Measurements from ENCODE around the gene SLC12A7. TPM values are rescaled to one million over a fixed set of nuclear protein-coding genes. Genes with fewer than 3 reads are reported as not detected.

Gene SLC12A7
- total RNA-seq, 4 donors from 2014 or later = 10.6 to 32.2 (median 18.1) TPM

DNA sequence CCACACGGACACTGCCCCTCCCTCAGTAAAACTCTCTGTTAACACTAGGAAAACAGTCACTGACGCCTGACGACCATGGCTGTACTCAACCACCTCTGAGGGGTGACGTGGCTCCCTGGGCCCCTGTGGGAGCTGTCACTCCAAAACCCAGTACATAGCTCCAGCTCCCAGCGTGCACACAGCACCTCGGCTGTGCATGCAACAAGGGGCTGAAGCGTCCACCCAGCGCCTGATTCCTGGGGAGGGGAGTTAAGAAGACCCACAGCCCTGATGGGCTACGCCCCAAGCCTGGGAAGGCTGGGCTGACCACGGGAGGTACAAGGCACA is 36.3 kb downstream of the SLC12A7 start:
- TF ChIP-seq POLR2A (IDR thresholded peaks at IDR 0.05) = no peak
- TF ChIP-seq, protein P1, sequence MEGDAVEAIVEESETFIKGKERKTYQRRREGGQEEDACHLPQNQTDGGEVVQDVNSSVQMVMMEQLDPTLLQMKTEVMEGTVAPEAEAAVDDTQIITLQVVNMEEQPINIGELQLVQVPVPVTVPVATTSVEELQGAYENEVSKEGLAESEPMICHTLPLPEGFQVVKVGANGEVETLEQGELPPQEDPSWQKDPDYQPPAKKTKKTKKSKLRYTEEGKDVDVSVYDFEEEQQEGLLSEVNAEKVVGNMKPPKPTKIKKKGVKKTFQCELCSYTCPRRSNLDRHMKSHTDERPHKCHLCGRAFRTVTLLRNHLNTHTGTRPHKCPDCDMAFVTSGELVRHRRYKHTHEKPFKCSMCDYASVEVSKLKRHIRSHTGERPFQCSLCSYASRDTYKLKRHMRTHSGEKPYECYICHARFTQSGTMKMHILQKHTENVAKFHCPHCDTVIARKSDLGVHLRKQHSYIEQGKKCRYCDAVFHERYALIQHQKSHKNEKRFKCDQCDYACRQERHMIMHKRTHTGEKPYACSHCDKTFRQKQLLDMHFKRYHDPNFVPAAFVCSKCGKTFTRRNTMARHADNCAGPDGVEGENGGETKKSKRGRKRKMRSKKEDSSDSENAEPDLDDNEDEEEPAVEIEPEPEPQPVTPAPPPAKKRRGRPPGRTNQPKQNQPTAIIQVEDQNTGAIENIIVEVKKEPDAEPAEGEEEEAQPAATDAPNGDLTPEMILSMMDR (IDR thresholded peaks at IDR 0.05) = no peak
- no peak for DNase-seq (ENCODE audit: low spot score in 2 of 2)
- H3K4me3 ChIP-seq (ENCODE audit: low read depth, poor library complexity, severe bottlenecking) = no peak overlapping the region

DNA sequence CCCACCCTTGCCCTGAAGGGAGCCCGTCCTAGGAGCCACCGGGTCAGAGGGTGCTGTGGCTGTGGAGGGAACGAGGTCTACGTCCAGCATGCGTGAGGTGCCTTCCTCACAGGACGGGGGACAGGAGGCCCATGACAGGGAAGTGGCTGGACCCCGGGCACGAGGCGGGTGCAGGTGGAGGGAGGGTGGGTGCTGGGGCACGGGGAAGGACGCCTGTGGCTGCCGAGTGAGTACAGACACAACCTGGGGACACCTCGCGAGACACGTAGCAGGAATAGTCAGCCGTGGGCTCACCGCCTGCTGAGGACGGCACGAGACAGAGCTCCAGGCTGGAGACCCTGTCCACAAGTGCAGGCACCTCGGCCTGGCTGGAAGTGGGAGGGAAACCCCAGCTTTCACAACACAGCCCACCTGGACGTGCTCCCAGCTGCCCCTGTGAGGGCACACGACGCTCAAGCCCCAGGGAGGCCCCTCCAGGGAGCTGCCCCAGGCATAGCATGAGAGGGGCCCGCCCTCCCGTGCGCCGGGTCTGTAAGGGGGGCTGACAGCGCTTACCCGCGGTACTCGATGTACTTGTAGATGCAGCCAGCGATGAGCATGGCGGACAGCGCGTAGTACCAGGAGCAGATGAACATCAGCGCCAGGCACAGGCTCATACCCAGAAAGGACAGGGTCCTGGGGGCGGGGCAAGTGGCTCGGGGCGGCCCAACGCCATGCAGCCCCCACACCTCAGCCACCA is 36.9 kb downstream of the SLC12A7 start:
- intact Hi-C loops (cut with DNase I; ENCODE audit: low total_unique reads) = no loop called here
- 91 to 92% methylated on average over 32 to 39 of the region's 40 CpGs for WGBS, 2 donors
- DNase-seq (ENCODE audit: low spot score in 2 of 2) = no peak
- TF ChIP-seq, protein P1 (IDR thresholded peaks at IDR 0.05) = no peak
- TF ChIP-seq POLR2A (IDR thresholded peaks at IDR 0.05) = no peak
- no peak overlapping the region for H3K4me3 ChIP-seq (ENCODE audit: low read depth, poor library complexity, severe bottlenecking)

More for the DNA sequence above, 36.3 kb downstream of the SLC12A7 start:
- 79 to 89% methylated on average over 5 to 10 of the region's 10 CpGs for WGBS, 2 donors
- intact Hi-C loops (cut with DNase I; ENCODE audit: low total_unique reads) = no loop called here

DNA sequence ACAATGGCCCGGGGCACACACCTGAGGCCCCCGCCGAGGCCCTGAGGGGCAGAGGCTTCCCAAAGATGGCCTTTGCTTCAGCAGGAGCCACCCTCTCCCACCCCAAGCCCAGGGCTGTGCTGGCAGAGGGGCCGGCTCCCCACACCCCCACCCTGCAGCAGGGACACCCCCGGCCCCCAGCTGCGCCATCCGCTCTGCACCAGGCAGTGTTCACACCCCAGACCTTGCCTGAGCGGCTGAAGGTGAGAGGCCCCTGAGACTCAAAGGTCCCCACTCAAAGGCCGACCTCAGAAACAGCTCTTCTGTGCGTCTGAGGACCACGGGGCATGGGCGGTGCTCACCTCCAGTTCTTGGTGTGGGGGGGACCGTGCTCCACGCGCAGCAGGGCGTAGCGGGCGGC is 37.6 kb downstream of the SLC12A7 start:
- no peak for DNase-seq (ENCODE audit: low spot score in 2 of 2)
- intact Hi-C loops (cut with DNase I; ENCODE audit: low total_unique reads) = no loop called here
- TF ChIP-seq POLR2A (IDR thresholded peaks at IDR 0.05) = no peak
- TF ChIP-seq, protein P1 (IDR thresholded peaks at IDR 0.05) = no peak
- no peak overlapping the region for H3K4me3 ChIP-seq (ENCODE audit: low read depth, poor library complexity, severe bottlenecking)
- WGBS, 2 donors = 90 to 96% methylated on average over 12 to 14 of the region's 18 CpGs

DNA sequence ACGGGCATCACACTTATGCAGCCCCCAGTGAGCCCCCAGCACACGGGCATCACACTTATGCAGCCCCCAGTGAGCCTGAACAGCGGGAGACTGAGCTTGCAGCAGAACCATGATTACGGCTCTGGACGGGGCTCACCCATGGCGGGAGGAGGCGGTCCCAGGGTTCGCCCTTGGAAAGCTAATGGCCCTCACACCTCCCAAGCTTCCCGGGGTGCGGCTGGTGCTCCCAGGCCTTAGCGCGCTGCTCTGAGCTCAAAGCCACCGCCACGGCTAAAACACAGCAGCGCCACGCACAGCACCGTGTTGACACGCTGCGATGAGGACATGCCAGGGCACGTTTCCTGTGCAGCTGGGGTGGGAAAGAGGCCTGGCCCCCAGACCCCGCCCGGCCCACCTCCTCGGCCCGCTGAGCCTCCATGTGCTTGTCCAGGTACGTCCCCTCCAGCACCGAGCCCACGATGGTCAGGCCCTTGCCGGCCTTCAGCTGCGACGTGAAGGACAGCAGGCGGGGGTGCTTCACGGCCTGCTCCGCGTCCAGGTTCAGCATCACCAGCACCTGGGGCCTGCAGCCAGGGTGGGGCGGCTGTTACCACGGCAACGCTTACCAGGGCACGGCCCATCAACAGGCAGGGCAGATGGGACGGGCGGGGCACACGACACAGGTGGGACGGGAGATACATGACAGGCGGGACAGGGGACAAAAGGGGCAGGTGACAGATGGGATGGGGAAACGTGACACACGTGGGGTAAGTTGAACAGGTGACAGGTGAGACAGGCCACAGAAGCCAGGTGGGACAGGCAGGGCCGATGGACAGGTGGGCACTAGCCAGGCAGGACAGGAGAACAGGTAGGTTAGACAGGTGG is 38.4 kb downstream of the SLC12A7 start:
- DNase-seq (ENCODE audit: low spot score in 2 of 2) = no peak
- no peak overlapping the region for H3K4me3 ChIP-seq (ENCODE audit: low read depth, poor library complexity, severe bottlenecking)
- intact Hi-C loops (cut with DNase I; ENCODE audit: low total_unique reads) = no loop called here
- WGBS, 2 donors = 84 to 86% methylated on average over 28 to 42 of the region's 46 CpGs
- no peak for TF ChIP-seq POLR2A (IDR thresholded peaks at IDR 0.05)
- TF ChIP-seq, protein P1 (IDR thresholded peaks at IDR 0.05) = no peak

DNA sequence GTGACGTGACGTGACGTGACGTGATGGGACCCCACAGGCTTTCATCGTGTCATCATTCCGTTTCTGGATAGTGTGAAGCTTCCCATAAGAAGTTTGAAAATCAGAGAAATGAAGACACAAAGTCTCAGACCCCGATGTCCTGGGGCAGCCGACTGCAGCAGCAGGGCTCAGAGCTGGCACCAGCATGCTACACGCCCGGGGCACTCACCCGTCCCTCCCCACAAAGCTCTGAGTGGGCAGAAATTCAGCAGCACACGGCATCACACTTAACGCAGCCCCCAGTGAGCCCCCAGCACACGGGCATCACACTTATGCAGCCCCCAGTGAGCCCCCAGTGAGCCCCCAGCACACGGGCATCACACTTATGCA is 42.2 kb downstream of the SLC12A7 start:
- H3K4me3 ChIP-seq (ENCODE audit: low read depth, poor library complexity, severe bottlenecking) = no peak overlapping the region
- intact Hi-C loops (cut with DNase I; ENCODE audit: low total_unique reads) = no loop called here
- no peak for DNase-seq (ENCODE audit: low spot score in 2 of 2)
- no peak for TF ChIP-seq POLR2A (IDR thresholded peaks at IDR 0.05)
- TF ChIP-seq, protein P1 (IDR thresholded peaks at IDR 0.05) = no peak
- 87 to 90% methylated on average over 11 to 13 of the region's 15 CpGs for WGBS, 2 donors
